Left lung (tissue), 10 donors: ENCODE results near the gene HMG20B. TPM values are rescaled to one million over a fixed set of nuclear protein-coding genes. Genes with fewer than 3 reads are reported as not detected.

Experiments
- ATAC-seq: fragments of 200-7000 bp; cut with Tn5 transposase; one replicate; pipeline ENCODE4 v1.9.1; 2020; ENCODE audit warnings: moderate library complexity
- DNase-seq, 4 donors: peaks; one replicate each; pipeline ENCODE4 v3.0.0-alpha.2; 2013 to 2020
- H3K27ac ChIP-seq, 2 donors: fragments of 200-600 bp; sonication (generic) in 1 of 2; one replicate each; pipeline versions ENCODE4 v1.5.0 to v1.8.0; 2020 to 2021
- H3K27me3 ChIP-seq, 2 donors: fragments of 200-600 bp; sonication (generic) in 1 of 2; one replicate each; pipeline versions ENCODE4 v1.5.0 to v1.8.0; 2020 to 2021
- H3K36me3 ChIP-seq, 2 donors: fragments of 200-600 bp; sonication (generic) in 1 of 2; one replicate each; pipeline versions ENCODE4 v1.5.0 to v1.8.0; 2020 to 2021
- H3K4me1 ChIP-seq, 2 donors: fragments of 200-600 bp; one replicate each; pipeline ENCODE4 v1.8.0; 2021
- H3K4me3 ChIP-seq, 2 donors: fragments of 200-600 bp; sonication (generic) in 1 of 2; one replicate each; pipeline versions ENCODE4 v1.5.0 to v1.8.0; 2020 to 2021; ENCODE audit warnings: mild to moderate bottlenecking in 1 of 2
- H3K9me3 ChIP-seq, 2 donors: fragments of 200-600 bp; sonication (generic) in 1 of 2; one replicate each; pipeline versions ENCODE4 v1.5.0 to v1.8.0; 2020 to 2021
- intact Hi-C, 2 donors: fragments of 100-400 bp; cut with DNase I; formaldehyde crosslinking; loops; one replicate each; pipeline versions ENCODE4 v1.11.2 to v1.14.2; 2022
- polyA plus RNA-seq, 6 donors: library from polyadenylated mRNA; unstranded; fragments of 120-200 nt; gene quantifications; one replicate each; pipeline ENCODE4 v1.2.1, GENCODE V29; 2013; ENCODE audit not compliant: insufficient read length in 6 of 6
- total RNA-seq, 2 donors: library from RNA; stranded (reverse); fragmentation: NEBNext Ultra II Directional; extraction: Animal tissue kit (Norgen Biotek cat#: 25700); gene quantifications; one replicate each; pipeline ENCODE4 v1.2.1, GENCODE V29; 2021
- TF ChIP-seq, protein P1 (sequence below), 2 donors: fragments of 200-600 bp; sonication (generic) in 1 of 2; IDR thresholded peaks; one replicate each; pipeline versions ENCODE4 v1.5.0 to v1.8.0; 2021; ENCODE audit warnings: antibody characterized with exemption in 2 of 2
- donor health status: DM: no; HTN: yes; CAD: no.
- donor health status: DM: no; HTN: no; CAD: no.

HMG20B gene
- total and polyA plus RNA-seq, 8 donors, result 50.9 to 104 (median 87.0) TPM

DNA sequence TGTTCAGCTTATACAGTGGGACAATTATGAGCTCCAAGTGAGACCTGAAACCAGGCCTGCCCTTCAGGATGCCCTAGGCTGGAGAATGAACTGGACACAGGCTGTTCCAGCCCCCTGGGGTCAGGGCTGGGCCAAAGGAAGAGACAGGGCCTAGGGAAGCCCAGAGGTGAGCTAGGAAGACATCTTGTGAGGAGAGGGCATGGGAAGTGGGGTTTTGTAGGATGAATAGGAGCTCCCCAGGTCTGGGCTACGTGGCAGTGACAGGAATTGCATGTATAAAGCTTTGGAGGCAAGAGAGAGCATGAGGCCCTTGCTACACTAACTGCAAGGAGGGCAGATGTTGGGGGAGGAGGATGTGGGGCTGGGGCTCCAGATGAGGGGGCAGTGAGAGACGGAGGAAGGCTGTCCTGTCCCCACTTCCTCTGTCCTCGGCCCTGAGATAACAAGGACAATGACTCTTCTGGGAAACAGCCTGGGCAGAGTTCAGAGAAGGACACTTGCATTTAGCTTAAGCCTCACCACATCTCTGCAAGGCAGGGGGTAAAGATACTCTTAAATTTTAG is 35.4 kb downstream of the HMG20B start:
- H3K27ac ChIP-seq, result peak overlapping the region; percentile 72 to 77
- H3K4me3 ChIP-seq, result no peak overlapping the region
- no peaks in the 10 kb centered on the region for H3K9me3 ChIP-seq
- TF ChIP-seq, protein P1, sequence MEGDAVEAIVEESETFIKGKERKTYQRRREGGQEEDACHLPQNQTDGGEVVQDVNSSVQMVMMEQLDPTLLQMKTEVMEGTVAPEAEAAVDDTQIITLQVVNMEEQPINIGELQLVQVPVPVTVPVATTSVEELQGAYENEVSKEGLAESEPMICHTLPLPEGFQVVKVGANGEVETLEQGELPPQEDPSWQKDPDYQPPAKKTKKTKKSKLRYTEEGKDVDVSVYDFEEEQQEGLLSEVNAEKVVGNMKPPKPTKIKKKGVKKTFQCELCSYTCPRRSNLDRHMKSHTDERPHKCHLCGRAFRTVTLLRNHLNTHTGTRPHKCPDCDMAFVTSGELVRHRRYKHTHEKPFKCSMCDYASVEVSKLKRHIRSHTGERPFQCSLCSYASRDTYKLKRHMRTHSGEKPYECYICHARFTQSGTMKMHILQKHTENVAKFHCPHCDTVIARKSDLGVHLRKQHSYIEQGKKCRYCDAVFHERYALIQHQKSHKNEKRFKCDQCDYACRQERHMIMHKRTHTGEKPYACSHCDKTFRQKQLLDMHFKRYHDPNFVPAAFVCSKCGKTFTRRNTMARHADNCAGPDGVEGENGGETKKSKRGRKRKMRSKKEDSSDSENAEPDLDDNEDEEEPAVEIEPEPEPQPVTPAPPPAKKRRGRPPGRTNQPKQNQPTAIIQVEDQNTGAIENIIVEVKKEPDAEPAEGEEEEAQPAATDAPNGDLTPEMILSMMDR (IDR thresholded peaks at IDR 0.05), result no peak
- intact Hi-C loops, result no loop called here
- H3K4me1 ChIP-seq, result peaks cover 1 to 57% of the 10 kb centered on the region in 2 donors
- peaks cover 0 to 46% of the 10 kb centered on the region in 2 donors for H3K27me3 ChIP-seq
- DNase-seq (no peak), ATAC-seq (no peak)
- H3K36me3 ChIP-seq, result peaks cover 0 to 30% of the 10 kb centered on the region in 2 donors

DNA sequence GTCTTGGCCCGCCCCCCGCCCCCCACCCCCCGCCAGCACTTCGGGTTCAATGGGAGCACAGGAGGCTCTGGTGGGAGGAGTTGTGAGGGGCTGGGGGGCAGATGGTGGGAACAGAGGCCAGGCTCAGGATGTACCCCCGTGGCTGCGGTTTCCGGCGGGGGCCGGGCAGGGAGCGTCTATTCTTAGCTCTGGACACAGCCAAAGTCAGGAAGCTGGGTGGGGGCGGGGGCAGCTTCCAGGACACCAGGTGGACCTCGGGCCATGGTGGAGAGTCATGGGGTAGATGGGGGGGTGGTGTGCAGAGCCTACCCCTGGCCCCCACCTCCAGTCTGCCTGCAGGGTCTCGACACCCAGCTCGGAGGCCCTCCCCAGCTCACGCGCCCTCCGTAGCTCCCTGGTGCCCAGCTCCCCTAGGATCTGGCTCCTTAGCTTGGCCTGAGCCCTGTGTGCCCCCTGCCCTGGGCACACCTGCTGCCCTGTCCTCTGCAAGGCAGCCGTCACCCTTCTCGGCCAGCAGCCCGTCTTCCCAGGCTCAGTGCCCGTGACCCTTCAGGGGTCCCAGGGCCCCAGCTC is 36.1 kb downstream of the HMG20B start:
- H3K9me3 ChIP-seq, result no peaks in the 10 kb centered on the region
- DNase-seq (peak in 1 of 4 donors; percentile 60), ATAC-seq (no peak)
- H3K27ac ChIP-seq, result peak overlapping the region; percentile 72 to 77
- H3K27me3 ChIP-seq, result peaks cover 0 to 46% of the 10 kb centered on the region in 2 donors
- intact Hi-C loops, result no loop called here
- peaks cover 5 to 53% of the 10 kb centered on the region in 2 donors for H3K4me1 ChIP-seq
- TF ChIP-seq, protein P1 (IDR thresholded peaks at IDR 0.05), result no peak
- H3K4me3 ChIP-seq, result no peak overlapping the region
- peaks cover 0 to 34% of the 10 kb centered on the region in 2 donors for H3K36me3 ChIP-seq

- intact Hi-C loops, result loop anchor here in 1 of 2 donors (10.0 kb wide), 1 partner anchor 65 kb away; no protein-coding TSS in a partner anchor
- H3K27ac ChIP-seq, result peak overlapping the region; percentile 33 to 72
- peaks cover 5 to 42% of the 10 kb centered on the region in 2 donors for H3K4me1 ChIP-seq
- H3K27me3 ChIP-seq, result peaks cover 0 to 36% of the 10 kb centered on the region in 2 donors
- no peak overlapping the region for H3K4me3 ChIP-seq
- TF ChIP-seq, protein P1 (IDR thresholded peaks at IDR 0.05), result no peak
- peaks cover 0 to 37% of the 10 kb centered on the region in 2 donors for H3K36me3 ChIP-seq
- ATAC-seq, result no peak
- H3K9me3 ChIP-seq, result no peaks in the 10 kb centered on the region
- DNase-seq, result peak in 1 of 4 donors; percentile 48
Observed at GRCh38 chr19:3609779-3610719, 37.3 kb downstream of the HMG20B start.

GRCh38 chr19:3610745-3611717 is 38.3 kb downstream of the HMG20B start:
- H3K27ac ChIP-seq, result no peak overlapping the region
- peaks cover 0 to 26% of the 10 kb centered on the region in 2 donors for H3K27me3 ChIP-seq
- H3K36me3 ChIP-seq, result peaks cover 0 to 46% of the 10 kb centered on the region in 2 donors
- peaks cover 5 to 39% of the 10 kb centered on the region in 2 donors for H3K4me1 ChIP-seq
- no peaks in the 10 kb centered on the region for H3K9me3 ChIP-seq
- intact Hi-C loops, result loop anchor here in 1 of 2 donors (10.0 kb wide), 1 partner anchor 66 kb away; no protein-coding TSS in a partner anchor
- DNase-seq, result peak in 1 of 4 donors; percentile 71
- H3K4me3 ChIP-seq, result no peak overlapping the region
- ATAC-seq, result no peak
- TF ChIP-seq, protein P1 (IDR thresholded peaks at IDR 0.05), result no peak
